OCI-M1 (cell line): ENCODE data around the gene APCDD1L.

Experiments
- DNase-seq: peaks from one replicate; lab custom pipeline; 2025; lab: John Stamatoyannopoulos, UW

The APCDD1L gene

DNA sequence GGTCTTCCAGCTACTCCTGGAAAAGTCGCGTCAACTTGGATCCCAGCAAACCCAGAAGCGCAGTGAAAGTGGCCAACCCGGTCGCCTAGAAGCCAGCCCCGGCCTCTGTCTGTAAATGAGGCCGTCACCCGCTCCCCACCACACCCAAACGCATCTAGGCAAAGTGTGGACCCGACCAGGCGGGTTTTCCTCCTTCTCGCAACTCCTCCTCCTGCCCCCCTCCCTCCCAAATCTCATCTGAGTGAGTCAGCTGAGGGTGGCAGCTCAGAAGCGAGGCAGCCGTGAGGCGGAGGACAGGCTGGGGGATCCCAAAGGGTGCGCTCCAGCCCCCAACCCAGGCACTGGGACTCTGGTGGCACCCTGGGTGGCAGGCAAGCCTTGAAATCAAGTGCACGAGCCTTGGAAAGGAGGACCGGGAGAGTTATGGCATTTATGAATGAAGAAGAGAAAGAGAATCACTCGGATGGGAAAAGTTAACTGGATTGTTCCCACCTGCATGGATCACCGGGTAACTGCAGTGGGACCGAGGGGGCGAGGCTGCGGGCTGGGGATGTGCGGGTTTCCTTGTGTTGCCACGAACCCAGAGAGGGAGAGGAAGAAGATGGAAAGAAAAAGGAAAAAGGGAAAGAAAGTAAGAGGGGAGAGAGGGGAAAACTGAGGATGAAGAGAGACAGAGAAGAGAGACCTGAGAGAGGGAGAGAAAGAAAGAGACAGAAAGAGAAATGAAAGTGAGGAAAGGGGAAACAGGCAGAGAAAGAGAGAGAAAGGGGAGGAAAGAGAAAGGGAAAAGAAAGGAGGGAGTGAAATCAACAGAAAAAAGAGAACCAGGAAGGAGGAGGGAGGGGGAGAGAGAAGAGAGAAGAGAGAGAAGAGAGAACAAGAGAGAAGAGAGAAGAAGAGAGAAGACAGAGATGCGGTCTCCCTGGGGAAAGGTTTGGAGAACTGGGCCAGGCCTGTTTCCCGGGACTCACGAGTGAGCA, at the start of gene APCDD1L:
TSS of gene APCDD1L (minus strand) at position 167 of the 980 bp plus-strand sequence. CDS start 692 bp downstream, outside the sequence.
- DNase-seq: no peak

DNA sequence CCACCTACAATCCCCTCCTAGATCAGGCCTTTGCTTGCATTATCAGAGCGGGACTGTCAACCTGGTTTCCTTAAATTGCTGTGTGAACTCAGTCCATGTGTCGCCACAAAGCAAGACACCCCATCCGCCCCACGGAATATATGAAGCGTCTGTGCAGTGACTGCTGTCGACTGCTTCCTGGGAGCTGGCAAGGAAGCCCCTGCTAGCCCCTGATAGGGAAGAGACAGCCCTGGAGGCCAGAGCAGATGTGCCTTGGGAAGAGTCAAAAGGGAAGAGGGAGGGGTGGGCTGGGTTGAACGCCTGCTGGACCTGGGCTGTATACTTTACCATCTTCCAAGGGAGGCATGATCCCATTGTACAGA, 44.1 kb upstream of the APCDD1L start:
- no peak for DNase-seq

DNA sequence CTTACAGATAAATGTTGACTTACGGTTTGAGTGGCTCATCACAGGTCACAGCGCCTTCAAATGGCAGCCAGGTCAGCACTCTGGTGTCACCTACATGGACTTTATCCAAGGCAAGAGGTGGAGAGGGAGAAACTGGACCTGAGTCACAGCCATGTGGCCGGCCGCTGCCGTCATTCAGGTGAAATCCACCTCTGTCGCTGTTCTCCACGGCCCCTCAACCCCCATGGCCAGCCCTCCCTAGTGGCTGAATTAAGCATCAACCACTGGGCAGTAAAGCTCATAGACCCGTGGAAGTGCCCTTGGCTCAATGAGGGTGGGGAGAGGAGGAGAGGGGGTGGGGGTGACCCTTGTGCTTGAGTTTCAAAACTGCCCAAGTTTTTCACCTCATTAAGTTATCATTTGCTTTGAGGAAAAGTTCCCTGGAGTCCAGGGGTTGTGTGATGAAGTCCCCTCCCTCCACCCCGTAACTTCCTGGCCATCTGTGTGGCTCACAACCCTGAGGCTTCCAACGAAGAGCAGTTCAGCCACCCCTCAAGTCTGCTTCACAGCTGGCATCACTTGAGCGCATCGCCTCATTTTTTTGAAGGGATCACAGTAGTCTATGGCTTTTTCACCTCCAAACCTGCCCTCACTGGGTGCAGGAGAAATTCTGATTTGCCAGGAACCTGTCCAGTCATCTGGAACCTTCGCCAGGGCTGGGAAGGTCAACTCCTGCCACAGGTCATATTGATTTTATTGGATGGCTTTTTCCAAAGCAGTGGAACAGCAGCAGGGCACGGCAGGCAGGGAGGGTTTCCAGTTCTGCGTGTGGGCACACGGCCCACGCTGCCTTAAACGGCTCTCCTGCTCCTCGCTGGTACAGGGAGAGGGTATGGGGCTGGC, 43.5 kb upstream of the APCDD1L start:
- DNase-seq: no peak

DNA sequence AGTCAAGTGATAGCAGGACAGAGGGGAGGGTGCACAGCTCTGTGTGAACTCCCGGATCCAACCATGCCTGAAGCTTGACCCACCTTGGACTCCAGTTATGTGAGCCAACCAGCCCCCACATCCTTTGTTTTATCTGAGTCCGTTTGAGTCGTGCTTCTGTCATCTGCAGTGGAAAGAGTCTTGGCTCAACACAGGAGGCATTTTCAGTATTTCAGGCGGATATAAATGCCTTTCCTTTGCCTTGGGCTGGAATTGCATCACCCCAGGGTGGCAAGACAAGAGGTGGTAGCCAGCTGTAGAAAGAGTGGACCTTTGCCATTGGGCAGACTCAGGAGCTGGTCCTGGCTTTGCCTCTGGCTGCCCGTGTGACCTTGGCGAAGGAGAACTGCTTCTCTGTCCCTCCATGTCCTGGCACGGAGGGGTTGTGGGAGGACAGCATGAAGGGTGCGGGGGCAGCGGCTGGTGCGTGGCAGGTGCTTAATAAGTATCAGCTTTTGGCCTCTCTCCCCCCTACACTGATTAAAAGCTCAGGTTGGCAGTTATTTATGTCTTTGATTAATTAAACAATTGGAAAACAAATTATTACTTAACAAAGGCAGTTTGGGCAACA, 42.6 kb upstream of the APCDD1L start:
- no peak for DNase-seq

DNA sequence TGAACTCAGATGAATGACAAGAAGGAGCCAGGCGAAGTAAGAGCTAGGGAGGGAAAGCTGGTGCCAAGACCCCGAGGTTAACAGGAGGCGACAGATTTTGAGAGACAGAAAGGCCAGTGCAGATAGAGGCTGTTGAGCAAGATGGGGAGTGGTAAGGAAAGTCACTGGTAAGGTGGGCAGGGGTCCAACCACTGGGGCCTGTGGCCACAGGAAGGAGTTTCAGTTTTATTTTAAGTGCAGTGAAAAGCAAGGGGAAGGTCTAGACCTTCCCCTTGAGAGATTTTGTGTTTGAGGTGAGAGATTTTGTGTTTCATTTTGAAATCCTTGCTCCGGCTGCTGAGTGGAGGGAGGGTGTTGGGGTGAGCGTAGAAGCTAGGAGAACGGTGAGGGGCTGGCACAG, 41.8 kb upstream of the APCDD1L start:
- DNase-seq: no peak

GRCh38 chr20:58555078-58555765, 40.0 kb upstream of the APCDD1L start:
- DNase-seq: no peak

DNA sequence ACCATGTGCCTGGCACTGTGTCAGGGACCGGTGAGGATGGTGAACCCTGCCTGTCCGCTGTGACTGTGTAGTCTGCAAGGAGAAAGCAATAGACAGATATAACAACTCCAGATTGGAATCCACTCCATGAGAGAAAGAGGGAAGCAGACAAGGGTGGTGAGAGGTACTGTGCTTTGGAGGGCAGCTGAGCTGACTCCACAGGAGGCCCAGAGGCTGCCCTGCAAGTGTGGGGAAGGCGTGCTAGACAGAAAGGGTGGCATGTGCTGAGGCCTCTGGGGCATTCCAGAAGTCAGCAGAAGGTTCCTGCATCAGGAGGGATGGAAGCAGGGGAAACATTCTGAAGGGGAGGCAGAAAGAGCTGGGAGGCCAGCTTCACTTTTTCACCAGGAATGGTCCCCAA, 39.3 kb upstream of the APCDD1L start:
- DNase-seq: no peak

GRCh38 chr20:58553841-58554240, 38.6 kb upstream of the APCDD1L start:
- DNase-seq: no peak

DNA sequence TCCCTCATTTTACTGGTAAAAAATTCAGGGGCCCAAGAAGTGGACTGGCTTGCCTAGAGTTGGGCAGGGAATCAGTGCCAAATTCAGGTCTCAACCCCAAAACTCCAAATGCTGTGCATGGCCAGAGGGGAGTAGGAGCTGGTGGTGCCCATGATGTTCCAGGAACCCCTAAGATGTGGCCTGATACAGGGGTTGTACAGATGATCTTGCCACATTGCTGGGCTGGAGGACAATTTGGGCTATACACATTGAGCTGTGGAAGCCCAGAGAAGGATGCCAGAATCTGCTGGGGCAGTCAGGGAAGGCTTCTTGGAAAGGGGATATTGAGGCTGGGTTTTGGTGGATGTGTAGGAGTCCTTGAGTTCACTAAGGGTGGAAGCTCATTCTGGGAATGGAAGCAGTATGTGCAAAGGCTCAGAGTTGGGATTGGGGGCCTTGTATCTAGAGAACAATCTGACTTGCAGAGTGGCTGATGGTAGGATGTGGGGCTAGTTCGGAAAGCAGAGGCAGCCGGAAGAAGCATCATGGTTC, 38.0 kb upstream of the APCDD1L start:
- DNase-seq: no peak

DNA sequence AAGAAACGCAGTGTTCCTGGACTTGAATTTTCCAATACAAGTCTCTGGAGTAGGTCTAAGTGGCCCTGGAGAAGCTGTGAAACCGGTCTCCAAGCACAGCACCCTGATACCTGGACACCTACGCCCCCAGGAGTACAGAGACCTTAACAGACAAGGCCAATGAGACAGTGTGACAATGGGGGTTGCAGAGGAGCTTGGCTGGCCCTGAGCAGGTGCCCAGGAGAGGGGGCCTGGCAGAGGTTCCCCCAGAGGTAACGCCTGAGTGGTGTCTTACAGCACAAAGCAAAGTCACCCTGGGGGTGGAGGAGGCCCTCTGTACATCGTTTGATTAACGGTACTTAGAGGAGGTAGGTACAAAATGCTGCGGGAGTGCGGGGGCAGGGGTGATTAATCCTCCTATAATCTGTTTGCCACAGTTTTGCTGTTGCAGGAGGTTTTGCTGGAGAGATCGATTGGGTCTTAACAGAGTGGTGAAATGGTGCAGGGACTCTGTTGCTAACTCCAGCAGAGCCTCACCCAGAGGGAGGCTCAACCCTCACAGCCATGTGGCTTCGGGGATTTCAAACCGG, 37.3 kb upstream of the APCDD1L start:
- no peak for DNase-seq

DNA sequence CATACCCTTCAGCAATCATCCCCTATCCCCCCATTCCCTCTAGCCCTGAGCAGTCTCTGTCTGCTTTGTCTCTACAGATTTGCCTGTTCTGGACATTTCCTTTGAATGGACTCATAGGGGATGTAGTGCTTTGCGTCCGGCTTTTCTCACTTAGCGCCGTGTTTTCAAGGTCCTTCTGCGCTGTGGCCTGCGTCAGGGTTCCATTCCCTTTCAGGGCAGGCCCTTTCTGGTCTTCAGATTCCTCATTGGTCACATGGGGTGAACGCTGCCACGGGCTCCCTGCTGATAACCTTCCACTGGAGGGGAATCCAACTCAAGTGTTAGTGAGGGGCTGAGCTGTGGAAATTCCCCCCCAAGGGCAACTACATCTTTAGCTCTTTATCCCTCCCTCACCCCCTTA, 36.4 kb upstream of the APCDD1L start:
- no peak for DNase-seq

DNA sequence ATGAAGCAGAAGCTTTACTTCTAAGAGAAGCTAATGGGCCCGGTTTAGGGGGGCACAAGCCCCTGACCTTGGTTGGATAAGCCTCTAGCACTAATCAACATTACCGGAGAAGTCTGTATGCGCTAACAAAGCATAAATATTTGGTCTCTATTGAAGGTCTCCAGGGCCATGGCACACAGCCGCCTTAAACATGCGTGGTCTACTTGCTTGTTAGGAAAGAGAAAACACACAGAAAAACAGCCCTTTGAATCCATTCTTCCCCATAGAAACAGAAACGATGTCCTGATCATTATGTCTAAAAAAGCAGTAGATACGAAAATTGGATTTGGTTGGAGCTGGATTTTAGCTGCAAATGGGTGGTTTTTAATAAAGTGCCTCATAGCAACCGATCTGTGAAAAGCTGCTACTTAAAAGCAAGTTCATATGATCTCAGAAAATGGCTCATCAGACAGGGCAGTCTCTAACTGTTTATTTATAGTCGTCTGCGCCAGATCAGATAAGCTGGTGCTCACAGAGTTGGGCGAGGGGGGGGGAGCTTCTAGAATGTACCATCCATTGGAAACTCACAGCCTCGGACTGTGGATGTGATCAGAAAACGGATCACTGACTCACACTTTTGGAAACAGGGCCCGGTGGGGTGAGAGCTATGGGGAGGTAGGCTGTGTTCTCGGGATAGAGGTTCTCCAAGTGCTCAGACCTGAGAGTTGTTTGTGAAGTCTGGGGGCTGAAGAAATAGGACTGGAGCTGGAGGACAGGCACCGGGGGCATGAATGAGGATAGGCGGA, 35.3 kb upstream of the APCDD1L start:
- DNase-seq: no peak

DNA sequence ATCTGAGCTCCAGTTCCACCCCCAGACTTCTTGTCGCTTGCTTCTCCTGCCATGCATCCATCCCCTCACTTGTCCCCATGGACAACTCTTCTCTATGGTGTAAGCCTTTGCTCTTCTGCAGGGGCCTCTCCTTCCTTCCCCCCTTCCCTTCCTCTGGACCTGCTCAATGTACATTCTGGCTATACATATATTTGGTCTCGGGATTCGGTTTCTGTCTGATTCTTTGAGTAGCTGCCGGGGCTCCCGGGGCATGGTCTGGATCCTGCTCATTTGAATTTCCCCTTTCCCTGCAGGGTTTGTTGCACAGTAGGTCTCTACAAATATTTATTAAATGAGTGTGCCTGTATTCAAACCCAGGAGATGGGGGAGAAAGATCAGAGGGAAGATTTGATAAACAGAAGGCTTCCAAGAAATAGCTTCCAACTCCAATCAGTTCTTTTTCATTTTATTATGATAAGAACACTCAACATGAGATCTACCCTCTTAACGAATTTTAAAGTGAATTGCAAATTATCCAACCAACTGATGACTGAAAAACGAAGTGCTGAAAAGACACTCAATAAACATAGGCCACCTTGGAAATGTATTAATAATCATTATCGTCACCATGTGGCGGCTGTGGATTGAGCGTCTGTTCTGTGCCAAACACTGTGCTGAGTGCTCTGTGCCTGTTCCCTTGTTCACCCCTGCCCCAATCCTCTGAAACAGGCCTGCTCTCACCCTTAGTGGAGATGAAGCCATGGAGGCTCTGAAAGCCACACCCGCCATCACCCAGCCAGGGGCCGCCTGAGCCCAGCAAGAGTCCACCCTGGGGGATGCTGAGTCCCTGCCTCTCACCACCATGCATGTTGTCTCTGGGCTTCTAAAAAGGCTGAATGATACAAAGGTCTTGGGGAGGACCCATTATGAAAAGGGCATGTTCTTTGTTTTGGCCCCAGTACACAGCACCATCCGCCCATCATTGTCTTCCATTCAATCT, 34.3 kb upstream of the APCDD1L start:
- no peak for DNase-seq

DNA sequence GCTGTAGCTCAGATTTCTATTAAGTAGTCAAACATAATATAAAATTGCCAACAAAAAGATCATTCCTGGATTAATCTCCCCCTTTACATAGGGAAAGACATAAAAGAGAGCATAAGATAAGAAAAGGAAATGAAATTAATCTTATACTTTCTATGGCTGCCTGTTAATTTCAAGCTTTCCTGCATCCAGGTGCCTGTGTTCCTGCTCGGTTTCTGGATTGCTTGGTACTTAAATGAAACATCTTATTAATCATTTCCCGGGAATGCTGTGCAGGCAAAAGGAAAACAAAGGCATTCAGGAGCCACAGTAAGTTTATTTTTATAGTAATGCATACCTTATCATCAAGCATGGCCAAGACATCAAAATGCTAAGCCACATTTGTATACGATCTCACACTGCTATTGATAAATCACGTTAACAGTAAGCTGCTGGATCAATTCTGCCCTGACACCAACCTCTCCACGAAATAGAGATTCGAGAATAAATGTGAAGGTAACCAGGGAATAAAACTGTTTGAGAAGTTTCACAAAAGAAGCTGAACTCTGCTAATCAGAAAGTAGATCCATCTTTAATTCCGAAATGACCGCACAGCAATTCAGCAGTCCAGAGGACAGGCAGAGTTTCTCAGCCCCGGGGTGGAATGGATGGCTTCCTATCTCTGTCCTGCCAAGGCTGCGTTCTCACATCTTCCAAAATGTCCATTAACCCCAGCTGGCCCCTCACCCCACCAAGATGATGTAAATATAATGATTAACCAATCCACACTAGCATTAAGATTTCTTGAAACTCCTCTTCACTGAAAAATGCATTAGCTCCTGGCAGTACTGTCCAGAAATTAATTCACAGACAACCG, 32.6 kb upstream of the APCDD1L start:
- no peak for DNase-seq

DNA sequence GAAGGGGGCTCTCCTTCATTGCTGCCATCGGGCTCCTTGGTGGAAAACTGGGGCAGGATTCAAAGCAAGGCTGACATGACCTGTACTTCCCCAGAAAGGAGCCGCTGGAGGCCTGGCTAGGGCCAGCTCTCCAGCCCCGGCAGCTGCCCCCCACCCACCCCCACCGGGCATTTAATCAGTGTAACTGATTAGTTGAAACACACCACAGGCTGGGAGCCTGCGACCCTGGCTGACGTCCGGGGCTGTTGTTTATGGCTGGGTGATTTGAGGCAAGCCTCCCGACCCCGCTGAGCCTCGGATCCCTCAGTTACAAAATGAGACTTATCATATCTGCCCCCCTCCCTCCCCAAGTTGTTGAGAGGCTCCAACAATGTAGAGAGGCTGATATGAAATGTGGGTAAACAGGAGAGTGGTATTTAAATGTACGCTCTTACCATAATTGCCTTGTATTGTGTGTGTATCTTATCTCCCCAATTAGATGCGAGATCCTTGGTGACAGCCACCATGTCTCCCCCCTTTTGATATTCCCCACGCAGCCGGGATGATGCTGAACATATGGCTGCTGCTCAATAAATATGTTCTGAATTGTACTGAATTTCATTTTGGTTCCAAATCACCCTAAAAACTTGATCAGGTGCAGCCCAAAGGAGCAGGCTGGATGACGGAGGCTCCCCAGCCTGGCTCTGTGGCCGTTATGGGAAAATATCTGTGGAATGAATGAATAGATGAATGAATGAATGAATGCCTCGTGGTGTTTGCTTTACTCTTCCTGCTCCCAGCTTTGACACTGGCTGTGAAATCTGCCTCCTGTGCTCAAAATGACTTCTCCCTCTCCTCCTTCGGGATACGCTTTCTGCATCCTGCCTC, 31.8 kb upstream of the APCDD1L start:
- DNase-seq: no peak

- no peak for DNase-seq
Measured at GRCh38 chr20:58546416-58546711, 31.2 kb upstream of the APCDD1L start.
